Mucosa of descending colon (tissue), 3 donors: ENCODE measurements around the gene HOXD9. TPM values are rescaled to one million over a fixed set of nuclear protein-coding genes. Genes with fewer than 3 reads are reported as not detected.

Experiments used
- ATAC-seq: fragments of 200-7000 bp; cut with Tn5 transposase; one replicate; pipeline ENCODE4 v1.9.1; 2020; ENCODE audit warnings: mild to moderate bottlenecking, moderate library complexity
- DNase-seq, 3 donors: peaks; one replicate each; pipeline ENCODE4 v3.0.0-alpha.2; 2020
- H3K36me3 ChIP-seq: fragments of 200-600 bp; one replicate; pipeline ENCODE4 v1.8.0; 2021; ENCODE audit warnings: low read depth, mild to moderate bottlenecking
- H3K4me1 ChIP-seq: fragments of 200-600 bp; one replicate; pipeline ENCODE4 v1.8.0; 2021; ENCODE audit warnings: low read depth, mild to moderate bottlenecking
- H3K4me3 ChIP-seq: fragments of 200-600 bp; one replicate; pipeline ENCODE4 v1.8.0; 2021; ENCODE audit warnings: mild to moderate bottlenecking
- H3K9me3 ChIP-seq: fragments of 200-600 bp; one replicate; pipeline ENCODE4 v1.8.0; 2021; ENCODE audit warnings: mild to moderate bottlenecking
- intact Hi-C, 2 donors: fragments of 100-400 bp; cut with DNase I in 1 of 2; cut with micrococcal nuclease in 1 of 2; formaldehyde crosslinking; loops; one replicate each; pipeline versions ENCODE4 v1.11.0 to v1.11.1; 2022; cut with DNase I, micrococcal nuclease
- total RNA-seq, 3 donors: library from RNA; stranded (reverse); fragmentation: NEBNext Ultra II Directional in 2 of 3; extraction: Animal tissue kit (Norgen Biotek cat#: 25700) in 2 of 3; gene quantifications; one replicate each; pipeline versions ENCODE4 v1.2.1 to v1.2.4, GENCODE V29; 2021 to 2023
- TF ChIP-seq, protein P1 (sequence below): fragments of 200-600 bp; IDR thresholded peaks from one replicate; pipeline ENCODE4 v1.8.0; 2022; ENCODE audit warnings: antibody characterized with exemption, mild to moderate bottlenecking
- donor health status: DM: no; HTN: no; CAD: no; lungs with moderate emphysema.
- donor health status: DM: no; HTN: no; CAD: no.
- donor health status: DM: no; HTN: yes; CAD: no.

HOXD9 gene
- total RNA-seq, 3 donors from 2014 or later, result 2.1 to 5.6 (median 2.2) TPM

GRCh38 chr2:176114120-176114929 lies 8.2 kb upstream of the HOXD9 start:
- no peak overlapping the region for H3K4me3 ChIP-seq

GRCh38 chr2:176114930-176115625 lies 7.4 kb upstream of the HOXD9 start:
- ATAC-seq, result no peak
- intact Hi-C loops, result no loop called here

More at GRCh38 chr2:176114120-176114929, 8.2 kb upstream of the HOXD9 start:
- H3K36me3 ChIP-seq, result no peaks in the 10 kb centered on the region
- peak; percentile 3 for ATAC-seq
- intact Hi-C loops, result no loop called here
- no peak for DNase-seq
- H3K4me1 ChIP-seq, result peaks cover 3% of the 10 kb centered on the region
- no peaks in the 10 kb centered on the region for H3K9me3 ChIP-seq
- TF ChIP-seq, protein P1, sequence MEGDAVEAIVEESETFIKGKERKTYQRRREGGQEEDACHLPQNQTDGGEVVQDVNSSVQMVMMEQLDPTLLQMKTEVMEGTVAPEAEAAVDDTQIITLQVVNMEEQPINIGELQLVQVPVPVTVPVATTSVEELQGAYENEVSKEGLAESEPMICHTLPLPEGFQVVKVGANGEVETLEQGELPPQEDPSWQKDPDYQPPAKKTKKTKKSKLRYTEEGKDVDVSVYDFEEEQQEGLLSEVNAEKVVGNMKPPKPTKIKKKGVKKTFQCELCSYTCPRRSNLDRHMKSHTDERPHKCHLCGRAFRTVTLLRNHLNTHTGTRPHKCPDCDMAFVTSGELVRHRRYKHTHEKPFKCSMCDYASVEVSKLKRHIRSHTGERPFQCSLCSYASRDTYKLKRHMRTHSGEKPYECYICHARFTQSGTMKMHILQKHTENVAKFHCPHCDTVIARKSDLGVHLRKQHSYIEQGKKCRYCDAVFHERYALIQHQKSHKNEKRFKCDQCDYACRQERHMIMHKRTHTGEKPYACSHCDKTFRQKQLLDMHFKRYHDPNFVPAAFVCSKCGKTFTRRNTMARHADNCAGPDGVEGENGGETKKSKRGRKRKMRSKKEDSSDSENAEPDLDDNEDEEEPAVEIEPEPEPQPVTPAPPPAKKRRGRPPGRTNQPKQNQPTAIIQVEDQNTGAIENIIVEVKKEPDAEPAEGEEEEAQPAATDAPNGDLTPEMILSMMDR, result no peak

DNA sequence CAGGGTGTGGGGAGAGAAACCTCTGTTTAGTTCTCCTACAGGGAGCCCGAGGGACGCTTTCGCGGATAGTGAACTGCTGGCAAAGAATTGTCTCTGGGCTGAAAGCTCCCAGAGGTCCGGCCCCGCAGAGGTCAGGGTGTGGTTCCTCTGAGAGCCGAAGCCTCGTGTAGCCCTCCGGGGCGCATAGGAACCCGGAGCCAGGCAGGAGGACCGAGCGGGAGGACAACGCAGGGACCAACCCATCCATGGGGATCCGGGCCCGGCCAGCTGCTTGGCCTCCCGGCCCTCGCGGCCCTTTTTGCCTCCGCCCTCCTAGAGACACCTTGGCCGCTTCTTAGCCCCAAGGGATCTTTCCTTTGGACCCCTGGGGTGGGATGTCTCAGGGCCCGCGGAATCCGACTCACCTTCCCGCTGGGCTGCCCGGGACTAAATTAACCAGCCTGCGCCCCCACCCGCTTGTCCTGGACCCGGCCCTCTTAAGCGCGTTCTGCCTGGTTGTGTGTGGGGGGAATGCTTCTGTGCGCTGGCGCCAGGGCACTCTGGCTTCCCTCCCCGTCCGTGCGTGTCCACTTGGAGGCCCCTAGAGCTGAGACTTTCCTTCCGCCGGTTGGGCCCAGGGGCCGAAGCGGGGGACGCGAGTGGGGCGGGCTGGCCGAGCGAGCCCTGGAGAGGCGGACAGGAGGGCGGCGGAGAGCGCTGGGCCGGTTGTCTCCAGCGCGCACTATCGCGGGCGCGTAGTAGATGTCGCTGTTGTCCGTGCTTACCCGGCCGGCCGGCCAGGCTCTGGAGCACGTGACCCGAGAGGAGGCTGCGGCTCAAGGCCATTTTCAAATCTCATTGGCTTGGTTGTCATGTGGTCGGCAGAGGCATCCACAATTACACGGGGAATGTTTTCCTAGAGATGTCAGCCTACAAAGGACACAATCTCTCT lies 6.4 kb upstream of the HOXD9 start, which contains the start of gene HOXD10:
Gene HOXD10, plus strand, starts transcription at position 896 of the 931 bp plus-strand sequence. CDS start 56 bp downstream, outside the sequence.
- H3K36me3 ChIP-seq, result no peaks in the 10 kb centered on the region
- DNase-seq (peak; percentile 63 to 75 (median 66)), ATAC-seq (peak; percentile 88)
- H3K4me3 ChIP-seq, result no peak within 1 kb of the TSS
- peaks cover 3% of the 10 kb centered on the region for H3K4me1 ChIP-seq
- intact Hi-C loops, result no loop called here
- no peaks in the 10 kb centered on the region for H3K9me3 ChIP-seq
- TF ChIP-seq, protein P1, result no peak

More at GRCh38 chr2:176114930-176115625, 7.4 kb upstream of the HOXD9 start:
- DNase-seq, result peak in 1 of 3 donors; percentile 18
- peaks cover 3% of the 10 kb centered on the region for H3K4me1 ChIP-seq
- no peaks in the 10 kb centered on the region for H3K9me3 ChIP-seq
- TF ChIP-seq, protein P1, result no peak
- no peaks in the 10 kb centered on the region for H3K36me3 ChIP-seq
- no peak overlapping the region for H3K4me3 ChIP-seq

DNA sequence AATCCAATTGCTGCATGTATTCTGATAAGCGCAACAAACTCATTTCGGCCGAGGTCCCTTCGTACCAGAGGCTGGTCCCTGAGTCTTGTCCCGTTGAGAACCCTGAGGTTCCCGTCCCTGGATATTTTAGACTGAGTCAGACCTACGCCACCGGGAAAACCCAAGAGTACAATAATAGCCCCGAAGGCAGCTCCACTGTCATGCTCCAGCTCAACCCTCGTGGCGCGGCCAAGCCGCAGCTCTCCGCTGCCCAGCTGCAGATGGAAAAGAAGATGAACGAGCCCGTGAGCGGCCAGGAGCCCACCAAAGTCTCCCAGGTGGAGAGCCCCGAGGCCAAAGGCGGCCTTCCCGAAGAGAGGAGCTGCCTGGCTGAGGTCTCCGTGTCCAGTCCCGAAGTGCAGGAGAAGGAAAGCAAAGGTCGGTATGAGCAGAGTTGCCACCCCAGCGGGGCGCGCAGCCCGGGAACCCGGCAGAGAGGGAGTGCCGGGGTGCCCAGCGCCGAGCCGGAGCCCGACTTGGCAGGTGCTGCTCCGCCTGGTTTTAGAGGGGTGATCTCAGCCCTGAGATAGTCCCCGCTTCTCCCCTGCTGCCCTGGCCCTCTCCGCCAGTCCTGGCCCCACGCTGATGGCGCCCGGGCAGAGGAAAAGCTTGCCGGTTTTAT lies 5.2 kb upstream of the HOXD9 start:
- intact Hi-C loops, result no loop called here

More for the DNA sequence above, 5.2 kb upstream of the HOXD9 start:
- Histone ChIP-seq H3K4me1 (peaks cover 6% of the 10 kb centered on the region), H3K36me3 (no peaks in the 10 kb centered on the region), H3K9me3 (no peaks in the 10 kb centered on the region), H3K4me3 (no peak overlapping the region)
- ATAC-seq (no peak), DNase-seq (no peak)
- TF ChIP-seq, protein P1, result no peak
